Measurements from ENCODE around the gene CTSA. TPM values are rescaled to one million over a fixed set of nuclear protein-coding genes. Genes with fewer than 3 reads are reported as not detected.

The CTSA gene
- total and polyA plus RNA-seq, 12 donors: 306 to 854 (median 549) TPM

GRCh38 chr20:45944965-45945677, 54.0 kb downstream of the CTSA start:
- peaks cover 25% of the 10 kb centered on the region in 2 donors for H3K4me1 ChIP-seq (replicated peaks in 1 of 2)
- TF ChIP-seq POLR2A (IDR thresholded peaks at IDR 0.05): no peak
- TF ChIP-seq CTCF (IDR thresholded peaks at IDR 0.05): peak in 2 of 6 experiments; percentile 8 to 15
- no peaks in the 10 kb centered on the region for H3K27me3 ChIP-seq
- peaks cover 0 to 96% of the 10 kb centered on the region in 2 donors for H3K36me3 ChIP-seq (replicated peaks in 1 of 2)
- no peak overlapping the region for H3K4me3 ChIP-seq
- H3K9me3 ChIP-seq (replicated peaks in 1 of 3): no peaks in the 10 kb centered on the region
- H3K27ac ChIP-seq: peak overlapping the region; percentile 35 to 96 (median 90)
- intact Hi-C loops (cut with DNase I): loop anchor here in 1 of 2 donors (5.0 kb wide), 1 partner anchor 48 kb away; no protein-coding TSS in a partner anchor
- 71 to 81% (median 77%) methylated on average over 13 to 19 of the region's 19 CpGs for WGBS, 4 donors
- peak in 2 of 7 donors; percentile 7 to 33 for DNase-seq

GRCh38 chr20:45945678-45946148, 54.6 kb downstream of the CTSA start:
- peak overlapping the region; percentile 35 to 96 (median 90) for H3K27ac ChIP-seq
- peaks cover 0 to 96% of the 10 kb centered on the region in 2 donors for H3K36me3 ChIP-seq (replicated peaks in 1 of 2)

GRCh38 chr20:45946149-45946970, 55.2 kb downstream of the CTSA start:
- intact Hi-C loops (cut with DNase I): no loop called here

More at GRCh38 chr20:45945678-45946148, 54.6 kb downstream of the CTSA start:
- H3K4me3 ChIP-seq: no peak overlapping the region
- no peaks in the 10 kb centered on the region for H3K27me3 ChIP-seq
- H3K4me1 ChIP-seq (replicated peaks in 1 of 2): peaks cover 25% of the 10 kb centered on the region in 2 donors
- intact Hi-C loops (cut with DNase I): no loop called here
- 33 to 51% (median 44%) methylated on average over 3 to 13 of the region's 13 CpGs for WGBS, 4 donors
- DNase-seq: peak; percentile 62 to 95 (median 93)
- TF ChIP-seq POLR2A (IDR thresholded peaks at IDR 0.05) (peak in 1 of 2 donors; percentile 62), CTCF (IDR thresholded peaks at IDR 0.05) (peak in 1 of 6 experiments; percentile 32)
- H3K9me3 ChIP-seq (replicated peaks in 1 of 3): no peaks in the 10 kb centered on the region

More at GRCh38 chr20:45946149-45946970, 55.2 kb downstream of the CTSA start:
- H3K4me1 ChIP-seq (replicated peaks in 1 of 2): peaks cover 25% of the 10 kb centered on the region in 2 donors
- peaks cover 0 to 96% of the 10 kb centered on the region in 2 donors for H3K36me3 ChIP-seq (replicated peaks in 1 of 2)
- H3K9me3 ChIP-seq (replicated peaks in 1 of 3): no peaks in the 10 kb centered on the region
- no peak for TF ChIP-seq CTCF (IDR thresholded peaks at IDR 0.05)
- TF ChIP-seq POLR2A (IDR thresholded peaks at IDR 0.05): peak; percentile 10 to 71
- peak; percentile 84 to 97 (median 93) for DNase-seq
- H3K27ac ChIP-seq: peak overlapping the region; percentile 35 to 96 (median 90)
- no peaks in the 10 kb centered on the region for H3K27me3 ChIP-seq
- 53 to 67% (median 57%) methylated on average over 3 to 20 of the region's 20 CpGs for WGBS, 4 donors
- H3K4me3 ChIP-seq: no peak overlapping the region
